ENCODE measurements around the gene PIGB.

PIGB gene

DNA sequence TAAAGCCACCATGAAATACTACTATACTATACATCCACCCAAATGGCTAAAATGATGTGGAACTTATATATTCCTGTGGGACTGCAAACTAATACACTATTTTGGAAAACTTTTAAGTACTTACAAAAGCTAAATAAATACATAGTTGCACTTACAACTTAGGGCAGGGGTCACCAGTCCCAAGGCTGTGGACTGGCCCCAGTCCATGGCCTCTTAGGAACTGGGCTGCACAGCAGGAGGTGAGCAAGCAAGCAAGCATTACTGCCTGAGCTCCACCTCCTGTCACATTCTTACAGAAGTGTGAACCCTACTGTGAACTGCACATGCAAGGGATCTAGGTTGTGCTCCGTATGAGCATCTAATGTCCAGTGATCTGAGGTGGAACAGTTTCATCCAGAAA is 18.1 kb downstream of the PIGB start:
- DNase-seq (ENCODE audit: low read depth) = no peak
- TF ChIP-seq, protein P1, sequence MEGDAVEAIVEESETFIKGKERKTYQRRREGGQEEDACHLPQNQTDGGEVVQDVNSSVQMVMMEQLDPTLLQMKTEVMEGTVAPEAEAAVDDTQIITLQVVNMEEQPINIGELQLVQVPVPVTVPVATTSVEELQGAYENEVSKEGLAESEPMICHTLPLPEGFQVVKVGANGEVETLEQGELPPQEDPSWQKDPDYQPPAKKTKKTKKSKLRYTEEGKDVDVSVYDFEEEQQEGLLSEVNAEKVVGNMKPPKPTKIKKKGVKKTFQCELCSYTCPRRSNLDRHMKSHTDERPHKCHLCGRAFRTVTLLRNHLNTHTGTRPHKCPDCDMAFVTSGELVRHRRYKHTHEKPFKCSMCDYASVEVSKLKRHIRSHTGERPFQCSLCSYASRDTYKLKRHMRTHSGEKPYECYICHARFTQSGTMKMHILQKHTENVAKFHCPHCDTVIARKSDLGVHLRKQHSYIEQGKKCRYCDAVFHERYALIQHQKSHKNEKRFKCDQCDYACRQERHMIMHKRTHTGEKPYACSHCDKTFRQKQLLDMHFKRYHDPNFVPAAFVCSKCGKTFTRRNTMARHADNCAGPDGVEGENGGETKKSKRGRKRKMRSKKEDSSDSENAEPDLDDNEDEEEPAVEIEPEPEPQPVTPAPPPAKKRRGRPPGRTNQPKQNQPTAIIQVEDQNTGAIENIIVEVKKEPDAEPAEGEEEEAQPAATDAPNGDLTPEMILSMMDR (conservative IDR thresholded peaks at IDR 0.05; ENCODE audit: control insufficient read depth, insufficient read depth, low read depth, low read length) = no peak
- no peak overlapping the region for H3K4me3 ChIP-seq (ENCODE audit: control insufficient read depth, low read depth, low read length)

DNA sequence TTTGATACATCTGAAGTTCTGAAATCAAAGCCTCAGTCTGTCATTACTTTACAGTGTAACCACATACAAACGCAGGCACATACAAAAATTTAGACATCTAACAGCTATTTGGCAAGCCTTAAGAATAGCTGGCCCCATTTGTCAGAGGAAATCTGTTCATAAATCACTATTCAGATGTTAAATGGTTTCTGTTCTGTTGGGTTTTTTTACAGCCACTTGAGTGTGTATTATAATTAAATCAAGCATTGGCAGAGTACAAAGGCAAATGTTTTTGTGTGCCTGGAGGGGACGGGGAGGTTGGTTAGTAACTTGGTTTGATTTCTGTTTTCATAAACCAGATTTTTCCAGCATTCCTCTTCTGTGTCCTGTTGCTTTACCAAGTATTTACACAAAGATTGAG is 24.1 kb downstream of the PIGB start:
- TF ChIP-seq, protein P1 (conservative IDR thresholded peaks at IDR 0.05; ENCODE audit: control insufficient read depth, insufficient read depth, low read depth, low read length) = no peak
- no peak overlapping the region for H3K4me3 ChIP-seq (ENCODE audit: control insufficient read depth, low read depth, low read length)
- DNase-seq (ENCODE audit: low read depth) = no peak

- DNase-seq (ENCODE audit: low read depth) = no peak
- no peak overlapping the region for H3K4me3 ChIP-seq (ENCODE audit: control insufficient read depth, low read depth, low read length)
- TF ChIP-seq, protein P1 (conservative IDR thresholded peaks at IDR 0.05; ENCODE audit: control insufficient read depth, insufficient read depth, low read depth, low read length) = no peak
These were observed 25.2 kb downstream of the PIGB start for GRCh38 chr15:55344206-55344605.

DNA sequence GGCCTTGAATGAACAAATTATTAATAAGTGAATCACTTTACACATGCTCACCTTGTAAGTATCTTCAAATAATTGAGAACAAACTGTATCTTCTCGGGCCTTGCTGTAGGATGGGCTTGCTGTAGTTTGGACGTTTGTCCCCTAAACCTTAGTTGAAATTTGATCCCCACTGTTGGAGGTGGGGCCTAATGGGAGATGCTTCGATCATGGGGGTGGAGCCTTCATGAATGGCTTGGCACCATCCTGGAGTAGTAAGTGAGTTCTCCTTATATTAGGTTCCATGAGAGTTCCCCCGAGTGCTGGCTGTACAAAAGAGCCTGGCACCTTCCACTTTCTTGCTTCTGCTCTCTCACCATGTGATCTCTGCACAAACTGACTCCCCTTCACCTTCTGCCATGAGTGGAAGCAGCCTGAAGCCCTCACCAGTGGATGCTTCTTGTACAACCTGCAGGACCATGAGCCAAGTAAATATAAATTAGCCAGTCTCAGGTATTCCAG is 29.3 kb downstream of the PIGB start:
- no peak overlapping the region for H3K4me3 ChIP-seq (ENCODE audit: control insufficient read depth, low read depth, low read length)
- TF ChIP-seq, protein P1 (conservative IDR thresholded peaks at IDR 0.05; ENCODE audit: control insufficient read depth, insufficient read depth, low read depth, low read length) = no peak
- no peak for DNase-seq (ENCODE audit: low read depth)

DNA sequence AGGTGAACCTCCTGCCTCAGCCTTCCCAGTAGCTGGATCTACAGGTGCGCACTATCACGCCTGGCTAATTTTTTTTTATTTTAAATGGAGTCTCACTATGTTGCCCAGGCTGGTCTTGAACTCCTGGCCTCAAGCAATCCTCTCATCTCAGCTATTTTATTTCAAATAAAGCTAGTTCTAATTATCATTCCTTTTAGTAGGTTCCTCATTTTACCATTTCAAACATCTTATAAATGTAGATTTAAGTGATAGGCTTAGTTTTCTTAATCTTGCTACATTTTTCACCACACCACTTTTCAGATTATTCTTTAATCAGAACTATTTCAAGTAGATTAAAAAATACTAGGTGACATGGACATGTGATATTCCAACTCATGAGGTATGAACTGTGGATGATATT is 30.3 kb downstream of the PIGB start:
- TF ChIP-seq, protein P1 (conservative IDR thresholded peaks at IDR 0.05; ENCODE audit: control insufficient read depth, insufficient read depth, low read depth, low read length) = no peak
- no peak for DNase-seq (ENCODE audit: low read depth)

DNA sequence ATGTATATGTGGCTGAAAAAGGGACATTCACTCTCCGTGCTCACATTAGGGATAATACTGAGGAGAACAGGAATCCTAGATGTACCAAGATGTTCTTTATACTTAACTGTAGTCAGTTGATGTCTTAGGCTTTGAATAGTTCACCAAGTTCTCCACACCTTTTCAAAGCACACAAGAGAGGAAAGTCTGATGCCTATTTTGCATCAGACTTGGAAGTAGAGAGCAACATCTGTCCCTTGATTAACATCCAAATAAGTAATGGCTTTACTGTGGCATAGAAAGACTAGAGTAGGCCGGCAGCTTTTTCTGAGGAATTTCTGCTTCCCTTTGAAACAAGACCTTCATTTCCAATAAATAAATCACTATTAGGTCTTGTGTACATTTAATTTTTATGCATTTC is 34.0 kb downstream of the PIGB start:
- no peak for DNase-seq (ENCODE audit: low read depth)

More for the DNA sequence above, 30.3 kb downstream of the PIGB start:
- H3K4me3 ChIP-seq (ENCODE audit: control insufficient read depth, low read depth, low read length) = no peak overlapping the region

More for the DNA sequence above, 34.0 kb downstream of the PIGB start:
- TF ChIP-seq, protein P1 (conservative IDR thresholded peaks at IDR 0.05; ENCODE audit: control insufficient read depth, insufficient read depth, low read depth, low read length) = no peak
- no peak overlapping the region for H3K4me3 ChIP-seq (ENCODE audit: control insufficient read depth, low read depth, low read length)

Data from fibroblast of mammary gland (primary cell).